Bladder microvascular endothelial cell (primary cell): ENCODE data around the gene SYTL1. TPM values are rescaled to one million over a fixed set of nuclear protein-coding genes. Genes with fewer than 3 reads are reported as not detected.

ENCODE experiments used
- total RNA-seq: library from RNA; depleted of rRNA; stranded (reverse); fragments of >200 nt; gene quantifications from 2 replicates; pipeline ENCODE4 v1.2.3, GENCODE V29; 2014

The SYTL1 gene, protein sequence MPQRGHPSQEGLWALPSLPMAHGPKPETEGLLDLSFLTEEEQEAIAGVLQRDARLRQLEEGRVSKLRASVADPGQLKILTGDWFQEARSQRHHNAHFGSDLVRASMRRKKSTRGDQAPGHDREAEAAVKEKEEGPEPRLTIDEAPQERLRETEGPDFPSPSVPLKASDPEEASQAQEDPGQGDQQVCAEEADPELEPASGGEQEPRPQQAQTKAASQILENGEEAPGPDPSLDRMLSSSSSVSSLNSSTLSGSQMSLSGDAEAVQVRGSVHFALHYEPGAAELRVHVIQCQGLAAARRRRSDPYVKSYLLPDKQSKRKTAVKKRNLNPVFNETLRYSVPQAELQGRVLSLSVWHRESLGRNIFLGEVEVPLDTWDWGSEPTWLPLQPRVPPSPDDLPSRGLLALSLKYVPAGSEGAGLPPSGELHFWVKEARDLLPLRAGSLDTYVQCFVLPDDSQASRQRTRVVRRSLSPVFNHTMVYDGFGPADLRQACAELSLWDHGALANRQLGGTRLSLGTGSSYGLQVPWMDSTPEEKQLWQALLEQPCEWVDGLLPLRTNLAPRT
- 0.16 TPM in 1 of 2 replicates, not detected in the other for total RNA-seq

GRCh38 chr1:27341525-27342252 lies at the start of gene SYTL1:
Gene SYTL1 (plus strand): TSS chr1:27342022. CDS start chr1:27345335, 3,313 bp downstream.

DNA sequence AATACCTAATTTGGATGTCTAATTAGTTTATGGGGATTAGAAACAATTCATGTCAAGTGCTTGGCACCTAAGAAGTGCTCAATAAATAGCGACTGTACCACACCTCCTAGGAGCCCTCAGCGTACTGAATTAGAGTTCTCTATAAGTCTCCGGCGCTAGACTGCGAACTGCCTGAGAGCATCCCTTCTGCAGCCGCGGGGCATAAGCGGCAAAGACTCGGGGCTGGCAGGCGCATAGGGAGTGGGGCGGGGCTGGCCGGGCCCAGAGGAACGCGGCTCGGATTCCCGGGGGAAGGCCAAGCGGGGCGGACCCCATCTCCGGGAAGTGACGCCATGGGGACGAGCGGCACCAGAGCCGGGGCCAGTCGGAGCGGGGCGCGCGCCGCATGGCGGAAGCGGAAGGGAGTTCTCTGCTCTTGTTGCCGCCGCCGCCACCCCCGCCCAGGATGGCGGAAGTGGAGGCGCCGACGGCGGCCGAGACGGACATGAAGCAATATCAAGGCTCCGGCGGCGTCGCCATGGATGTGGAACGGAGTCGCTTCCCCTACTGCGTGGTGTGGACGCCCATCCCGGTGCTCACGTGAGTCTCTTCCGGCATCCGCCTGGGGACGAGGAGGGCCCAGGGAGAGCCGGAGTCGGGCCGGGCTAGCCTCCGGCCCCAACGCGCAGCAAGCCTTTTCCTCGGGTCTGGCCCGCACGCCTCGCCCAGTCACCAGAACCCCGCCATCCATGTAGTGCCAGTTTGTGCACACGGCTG lies 19.8 kb upstream of the SYTL1 start, which contains the start of gene TMEM222:
TSS of gene TMEM222 (plus strand) at position 351 of the 756 bp plus-strand sequence. CDS start at position 386, 35 bp downstream.

GRCh38 chr1:27366411-27367159 lies 24.8 kb downstream of the SYTL1 start, which contains the start of gene MAP3K6:
Gene MAP3K6 (minus strand): TSS chr1:27366961. CDS start chr1:27366597, 364 bp downstream.

DNA sequence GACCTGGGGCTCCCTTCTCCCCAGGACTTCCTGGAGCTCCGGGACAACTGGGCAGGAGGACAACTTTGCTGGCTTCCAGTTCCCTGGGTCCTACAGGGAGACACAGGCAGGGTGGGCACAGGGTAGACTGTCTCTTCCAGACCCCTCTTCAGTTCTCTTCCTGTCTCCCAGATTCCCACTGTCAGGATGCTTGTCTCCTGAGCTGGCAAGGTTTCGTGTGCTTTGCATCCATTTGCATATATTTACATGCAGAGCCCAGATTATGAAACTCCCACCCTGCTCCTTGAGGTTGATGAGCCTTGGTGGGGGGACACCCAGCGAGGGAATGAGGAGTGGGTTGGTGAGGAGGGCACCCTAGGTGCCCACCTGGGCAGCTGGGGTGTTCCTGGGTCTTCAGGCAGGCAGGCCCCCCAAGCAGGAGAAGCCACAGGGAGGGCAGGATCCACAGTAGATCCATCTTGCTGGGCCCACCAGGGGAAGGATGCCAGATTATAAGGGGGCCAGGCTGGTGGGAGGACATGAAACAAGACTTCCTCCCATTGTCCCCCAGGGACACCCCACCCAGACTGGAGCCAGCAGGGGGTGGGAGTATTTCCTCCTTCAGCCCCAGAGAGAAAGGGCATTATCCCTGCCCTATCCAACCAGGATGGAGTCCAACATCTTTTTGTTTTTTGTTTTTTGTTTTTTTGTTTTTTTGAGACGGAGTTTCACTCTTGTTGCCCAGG lies 32.7 kb downstream of the SYTL1 start, which contains the start of gene FCN3:
TSS of gene FCN3 (minus strand) at position 463 of the 725 bp plus-strand sequence. CDS start at position 457, 6 bp downstream.

DNA sequence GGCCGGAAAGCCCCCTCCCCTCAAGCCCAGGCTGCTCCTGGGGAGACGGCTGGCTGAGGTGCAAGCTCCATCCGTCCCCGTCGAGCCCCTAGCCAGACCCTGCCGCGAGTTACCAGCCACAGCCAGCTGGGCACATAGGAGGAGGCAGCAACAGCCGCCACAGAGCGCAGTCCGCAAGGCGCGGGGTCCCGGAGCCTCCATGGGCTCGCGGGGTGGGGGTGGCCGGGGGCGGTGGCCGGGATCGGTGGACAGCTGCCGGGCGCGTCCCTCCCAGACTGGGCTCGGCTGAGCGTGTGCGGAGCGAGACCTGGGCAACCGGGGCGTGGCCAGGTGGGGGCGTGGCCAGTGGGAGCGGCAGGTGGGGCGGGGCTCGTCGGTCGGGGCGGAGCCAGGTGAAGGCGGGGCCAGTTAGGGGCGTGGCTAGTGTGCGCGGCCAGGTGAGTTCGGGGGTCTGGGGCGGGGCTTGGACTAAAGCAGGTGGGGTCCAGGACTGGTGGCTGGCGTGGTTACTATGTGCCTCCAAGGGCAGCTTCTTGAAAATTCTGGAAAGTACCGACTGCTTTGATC lies 41.3 kb downstream of the SYTL1 start, which contains the start of gene CD164L2:
TSS of gene CD164L2 (minus strand) at position 295 of the 567 bp plus-strand sequence. CDS start at position 201, 94 bp downstream.

GRCh38 chr1:27392096-27392777 lies 50.4 kb downstream of the SYTL1 start, which contains the start of gene GPR3:
Gene GPR3 (plus strand): TSS chr1:27392622. CDS start chr1:27393799, 1,177 bp downstream.

Other genes with a start within 250 kb of the SYTL1 start
- gene SLC9A1, start 186.9 kb upstream of the SYTL1 start, total RNA-seq = 10.0 and 32.9 TPM in 2 replicates
- gene WDTC1, start 107.4 kb upstream of the SYTL1 start, total RNA-seq = 17.2 and 39.8 TPM in 2 replicates
- 14.4 and 29.8 TPM in 2 replicates for gene TMEM222, start 19.9 kb upstream of the SYTL1 start, total RNA-seq
- 7.4 and 7.9 TPM in 2 replicates for gene MAP3K6, start 24.9 kb downstream of the SYTL1 start, total RNA-seq
- 0.32 TPM in 1 of 2 replicates, not detected in the other for gene FCN3, start 32.8 kb downstream of the SYTL1 start, total RNA-seq
- not detected in 2 replicates for gene CD164L2, start 41.3 kb downstream of the SYTL1 start, total RNA-seq
- gene GPR3, start 50.6 kb downstream of the SYTL1 start, total RNA-seq = 0.16 and 0.19 TPM in 2 replicates
- 31.6 and 103 TPM in 2 replicates for gene WASF2, start 148.1 kb downstream of the SYTL1 start, total RNA-seq